ENCODE results near the gene ACSS1. TPM values are rescaled to one million over a fixed set of nuclear protein-coding genes. Genes with fewer than 3 reads are reported as not detected.
A peak's percentile ranks its signal among the peaks of the same experiment; 100 is the strongest.

ACSS1 gene
- total and polyA plus RNA-seq, 7 donors = 20.1 to 41.0 (median 27.1) TPM

DNA sequence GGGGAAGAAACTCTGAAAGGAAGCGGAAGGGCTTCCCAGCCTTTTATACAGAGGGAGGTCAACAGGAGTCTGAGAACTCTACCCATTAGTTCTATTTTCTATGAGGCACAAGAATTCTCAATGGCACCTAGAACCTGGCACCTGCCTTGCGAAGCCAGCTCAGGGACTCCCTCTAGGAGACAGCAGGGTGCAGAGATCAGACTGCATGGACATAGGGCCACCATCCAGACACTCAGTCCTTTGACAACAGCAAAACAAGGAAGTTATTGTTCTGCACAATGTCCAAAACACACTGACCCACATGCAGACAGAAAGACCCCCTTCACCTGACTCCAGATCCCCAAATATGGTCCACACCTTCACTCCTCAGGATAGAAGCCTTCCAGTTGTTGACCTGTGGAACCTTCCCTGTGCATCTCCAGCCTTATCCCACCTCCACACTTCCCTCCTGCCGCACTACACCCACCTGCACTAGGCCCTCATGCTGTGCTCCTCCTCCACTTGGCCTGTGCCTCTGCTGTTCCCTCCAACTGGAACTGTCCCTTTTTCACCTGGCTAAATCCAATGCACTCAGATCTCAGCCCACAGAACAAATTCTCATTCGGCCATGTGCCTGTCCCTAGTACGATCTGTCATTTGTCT, 27.8 kb downstream of the ACSS1 start:
- peaks cover 0 to 25% (median 8%) of the 10 kb centered on the region in 4 donors for H3K36me3 ChIP-seq
- DNase-seq = no peak
- H3K4me3 ChIP-seq = no peak overlapping the region
- 97% methylated on average over 5 of the region's 5 CpGs for WGBS, 2 donors
- peak overlapping the region in 2 of 4 donors; percentile 17 to 26 for H3K27ac ChIP-seq
- no peak for TF ChIP-seq EP300 (IDR thresholded peaks at IDR 0.05)
- TF ChIP-seq POLR2AphosphoS5 (IDR thresholded peaks at IDR 0.05) = no peak
- TF ChIP-seq, protein P1, sequence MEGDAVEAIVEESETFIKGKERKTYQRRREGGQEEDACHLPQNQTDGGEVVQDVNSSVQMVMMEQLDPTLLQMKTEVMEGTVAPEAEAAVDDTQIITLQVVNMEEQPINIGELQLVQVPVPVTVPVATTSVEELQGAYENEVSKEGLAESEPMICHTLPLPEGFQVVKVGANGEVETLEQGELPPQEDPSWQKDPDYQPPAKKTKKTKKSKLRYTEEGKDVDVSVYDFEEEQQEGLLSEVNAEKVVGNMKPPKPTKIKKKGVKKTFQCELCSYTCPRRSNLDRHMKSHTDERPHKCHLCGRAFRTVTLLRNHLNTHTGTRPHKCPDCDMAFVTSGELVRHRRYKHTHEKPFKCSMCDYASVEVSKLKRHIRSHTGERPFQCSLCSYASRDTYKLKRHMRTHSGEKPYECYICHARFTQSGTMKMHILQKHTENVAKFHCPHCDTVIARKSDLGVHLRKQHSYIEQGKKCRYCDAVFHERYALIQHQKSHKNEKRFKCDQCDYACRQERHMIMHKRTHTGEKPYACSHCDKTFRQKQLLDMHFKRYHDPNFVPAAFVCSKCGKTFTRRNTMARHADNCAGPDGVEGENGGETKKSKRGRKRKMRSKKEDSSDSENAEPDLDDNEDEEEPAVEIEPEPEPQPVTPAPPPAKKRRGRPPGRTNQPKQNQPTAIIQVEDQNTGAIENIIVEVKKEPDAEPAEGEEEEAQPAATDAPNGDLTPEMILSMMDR (IDR thresholded peaks at IDR 0.05) = no peak
- no peak for TF ChIP-seq POLR2A (IDR thresholded peaks at IDR 0.05)
- no peaks in the 10 kb centered on the region for H3K9me3 ChIP-seq
- no peaks in the 10 kb centered on the region for H3K27me3 ChIP-seq
- peaks cover 0 to 56% (median 32%) of the 10 kb centered on the region in 4 donors for H3K4me1 ChIP-seq
- intact Hi-C loops (cut with DNase I) = loop anchor here (10.0 kb wide), 1 partner anchor 595 kb away; the partner anchor contains the start of gene NANP

- Histone ChIP-seq H3K36me3 (peaks cover 0 to 33% (median 8%) of the 10 kb centered on the region in 4 donors), H3K4me3 (no peak overlapping the region), H3K27me3 (no peaks in the 10 kb centered on the region), H3K4me1 (peaks cover 0 to 15% (median 0%) of the 10 kb centered on the region in 4 donors), H3K9me3 (no peaks in the 10 kb centered on the region), H3K27ac (no peak overlapping the region)
- 92 to 98% methylated on average over 4 of the region's 4 CpGs for WGBS, 2 donors
- TF ChIP-seq POLR2A (IDR thresholded peaks at IDR 0.05) = no peak
- DNase-seq = peak; percentile 58
- intact Hi-C loops (cut with DNase I) = no loop called here
Measured at GRCh38 chr20:25025986-25026605, 31.8 kb downstream of the ACSS1 start.

DNA sequence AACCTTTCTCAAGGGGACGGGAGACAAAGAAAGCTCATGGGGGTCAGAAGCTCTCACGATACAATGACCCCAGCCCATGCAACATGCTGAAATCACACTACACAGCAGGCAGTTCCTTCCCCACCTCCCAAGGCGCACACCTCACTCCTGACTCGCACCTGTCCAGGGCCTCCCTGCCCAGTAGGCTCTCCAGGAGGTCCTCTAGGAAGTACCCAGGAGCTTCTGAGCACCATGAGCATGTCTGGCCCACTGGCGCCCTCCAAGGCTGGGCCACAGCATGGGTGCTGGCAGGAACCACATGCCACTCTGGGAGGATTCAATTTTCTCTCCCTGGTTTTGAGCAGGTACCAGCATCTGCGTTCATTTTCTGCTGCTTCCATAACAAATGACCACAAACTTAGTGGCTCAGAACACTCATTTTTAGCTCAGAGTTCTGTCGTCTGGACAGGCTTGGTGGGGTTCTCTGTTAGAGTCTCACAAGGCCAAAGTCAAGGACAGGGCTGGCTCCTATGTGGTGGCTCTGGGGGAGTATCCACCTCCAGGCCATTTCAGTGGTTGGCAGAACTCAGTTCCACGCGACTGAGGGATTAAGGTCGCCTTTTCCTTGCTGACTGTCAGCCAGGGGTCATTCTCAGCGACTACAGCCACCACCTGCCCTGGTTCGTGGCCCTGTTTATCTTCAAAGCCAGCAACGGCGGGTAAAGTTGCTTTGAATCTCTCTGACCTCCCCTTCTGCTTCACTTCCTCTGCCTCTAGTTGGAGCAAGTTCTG, 32.7 kb downstream of the ACSS1 start:
- no peaks in the 10 kb centered on the region for H3K27me3 ChIP-seq
- TF ChIP-seq EP300 (IDR thresholded peaks at IDR 0.05) (no peak), POLR2AphosphoS5 (IDR thresholded peaks at IDR 0.05) (no peak), POLR2A (IDR thresholded peaks at IDR 0.05) (no peak)
- TF ChIP-seq, protein P1 (IDR thresholded peaks at IDR 0.05) = no peak
- DNase-seq = peak; percentile 52
- intact Hi-C loops (cut with DNase I) = no loop called here
- no peaks in the 10 kb centered on the region for H3K9me3 ChIP-seq
- H3K27ac ChIP-seq = no peak overlapping the region
- H3K4me1 ChIP-seq = peaks cover 0 to 7% (median 0%) of the 10 kb centered on the region in 4 donors
- peaks cover 0 to 37% (median 11%) of the 10 kb centered on the region in 4 donors for H3K36me3 ChIP-seq
- WGBS, 2 donors = 95% methylated on average over 14 of the region's 14 CpGs
- H3K4me3 ChIP-seq = no peak overlapping the region

DNA sequence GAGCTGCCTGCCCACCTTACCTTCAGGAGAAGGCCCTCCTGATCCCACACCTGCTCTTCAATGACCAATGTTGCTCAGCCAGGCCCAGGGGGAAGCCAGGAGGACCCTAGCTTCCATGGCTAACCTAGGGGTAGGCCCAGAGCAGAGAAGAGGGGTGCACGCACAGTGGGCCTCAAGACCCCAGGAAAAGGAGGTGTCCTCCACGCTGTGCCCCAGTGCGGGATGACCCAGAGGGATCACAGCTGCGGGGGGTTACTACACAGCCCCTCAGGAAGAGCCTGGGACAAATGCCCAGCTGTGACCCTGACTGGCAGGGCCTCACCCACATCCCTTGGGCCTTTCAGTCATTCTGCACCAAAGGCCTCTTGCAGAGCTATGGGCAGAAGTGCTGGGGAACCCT, 33.8 kb downstream of the ACSS1 start:
- peaks cover 0 to 37% (median 10%) of the 10 kb centered on the region in 4 donors for H3K36me3 ChIP-seq
- H3K4me1 ChIP-seq = no peaks in the 10 kb centered on the region
- DNase-seq = peak; percentile 50
- TF ChIP-seq POLR2AphosphoS5 (IDR thresholded peaks at IDR 0.05) (no peak), POLR2A (IDR thresholded peaks at IDR 0.05) (no peak), EP300 (IDR thresholded peaks at IDR 0.05) (no peak)
- TF ChIP-seq, protein P1 (IDR thresholded peaks at IDR 0.05) = no peak
- no peak overlapping the region for H3K27ac ChIP-seq
- intact Hi-C loops (cut with DNase I) = no loop called here
- WGBS, 2 donors = 96 to 98% methylated on average over 4 of the region's 4 CpGs
- no peak overlapping the region for H3K4me3 ChIP-seq
- no peaks in the 10 kb centered on the region for H3K9me3 ChIP-seq
- H3K27me3 ChIP-seq = no peaks in the 10 kb centered on the region

DNA sequence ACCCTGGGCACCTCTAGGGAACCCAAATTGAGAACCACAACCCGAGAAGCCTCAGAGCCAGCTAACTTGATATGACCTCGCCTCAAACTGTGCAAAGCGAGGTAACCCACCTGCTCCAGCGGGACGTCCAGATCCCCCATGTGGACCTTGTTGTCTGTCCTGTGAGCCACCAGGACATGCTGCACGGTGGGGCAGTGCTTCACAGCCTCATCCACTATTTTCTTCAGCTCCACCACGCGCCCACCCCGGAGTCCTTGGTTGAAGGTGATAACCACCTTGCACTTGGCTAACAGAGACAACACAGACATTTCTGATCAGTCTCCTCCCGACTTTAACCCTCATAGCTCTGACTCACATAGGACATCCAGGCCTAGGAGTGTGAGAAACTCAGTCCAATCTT, 34.6 kb downstream of the ACSS1 start:
- WGBS, 2 donors = 81 to 84% methylated on average over 10 of the region's 10 CpGs
- Histone ChIP-seq H3K4me3 (no peak overlapping the region), H3K4me1 (no peaks in the 10 kb centered on the region), H3K9me3 (no peaks in the 10 kb centered on the region), H3K36me3 (peaks cover 0 to 34% (median 10%) of the 10 kb centered on the region in 4 donors), H3K27ac (no peak overlapping the region), H3K27me3 (no peaks in the 10 kb centered on the region)
- TF ChIP-seq, protein P1 (IDR thresholded peaks at IDR 0.05) = no peak
- TF ChIP-seq POLR2AphosphoS5 (IDR thresholded peaks at IDR 0.05) (no peak), EP300 (IDR thresholded peaks at IDR 0.05) (no peak), POLR2A (IDR thresholded peaks at IDR 0.05) (no peak)
- intact Hi-C loops (cut with DNase I) = no loop called here
- DNase-seq = peak; percentile 55
